Measurements from ENCODE around the gene ALKBH6.
A peak's percentile ranks its signal among the peaks of the same experiment; 100 is the strongest.
"Not testable (repeated sequence)": the region's sequence is repeated elsewhere in the genome, so short reads cannot be mapped to it uniquely, and the experiment has no call there.

The ALKBH6 gene

DNA sequence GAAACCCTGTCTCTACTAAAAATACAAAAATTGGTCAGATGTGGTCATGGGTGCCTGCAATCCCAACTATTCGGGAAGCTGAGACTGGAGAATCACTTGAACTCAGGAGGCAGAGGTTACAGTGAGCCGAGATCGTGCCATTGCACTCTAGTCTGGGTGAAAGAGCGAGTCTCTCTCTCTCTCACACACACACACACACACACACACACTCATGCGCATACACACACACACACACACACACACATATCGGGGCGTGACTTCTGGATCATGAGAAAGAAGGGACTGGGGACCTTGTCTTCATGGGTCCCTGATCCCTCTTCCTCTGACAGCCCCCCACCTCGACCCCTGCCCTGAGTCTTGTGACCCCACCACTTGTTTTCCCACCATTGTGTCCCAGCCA is 30.8 kb downstream of the ALKBH6 start:
- DNase-seq (ENCODE audit: low spot score in 2 of 2) (no peak), ATAC-seq (replicated peaks; ENCODE audit: extremely low read depth, poor library complexity, severe bottlenecking) (no peak)
- peaks cover 6% of the 10 kb centered on the region for H3K4me1 Mint-ChIP-seq
- H3K36me3 Mint-ChIP-seq (ENCODE audit: insufficient read depth), result no peaks in the 10 kb centered on the region
- H3K27ac Mint-ChIP-seq (ENCODE audit: low read depth), result no peak overlapping the region
- H3K9me3 Mint-ChIP-seq, result no peaks in the 10 kb centered on the region
- H3K27me3 Mint-ChIP-seq, result peaks cover 69% of the 10 kb centered on the region
- no peak overlapping the region for H3K4me3 Mint-ChIP-seq

GRCh38 chr19:35980997-35981396 is 33.0 kb downstream of the ALKBH6 start:
- H3K9me3 Mint-ChIP-seq; H3K36me3 Mint-ChIP-seq (ENCODE audit: insufficient read depth); ATAC-seq (replicated peaks; ENCODE audit: extremely low read depth, poor library complexity, severe bottlenecking); H3K4me1 Mint-ChIP-seq; DNase-seq (ENCODE audit: low spot score in 2 of 2); H3K4me3 Mint-ChIP-seq; H3K27ac Mint-ChIP-seq (ENCODE audit: low read depth): not testable (repeated sequence)
- peaks cover 51% of the 10 kb centered on the region for H3K27me3 Mint-ChIP-seq

GRCh38 chr19:35978832-35979365 is 35.1 kb downstream of the ALKBH6 start:
- ATAC-seq (replicated peaks; ENCODE audit: extremely low read depth, poor library complexity, severe bottlenecking), result no peak
- H3K27ac Mint-ChIP-seq (ENCODE audit: low read depth), result no peak overlapping the region
- H3K4me1 Mint-ChIP-seq, result no peaks in the 10 kb centered on the region
- peaks cover 39% of the 10 kb centered on the region for H3K27me3 Mint-ChIP-seq
- DNase-seq (ENCODE audit: low spot score in 2 of 2), result no peak
- H3K9me3 Mint-ChIP-seq, result no peaks in the 10 kb centered on the region
- H3K36me3 Mint-ChIP-seq (ENCODE audit: insufficient read depth), result no peaks in the 10 kb centered on the region
- H3K4me3 Mint-ChIP-seq, result no peak overlapping the region

DNA sequence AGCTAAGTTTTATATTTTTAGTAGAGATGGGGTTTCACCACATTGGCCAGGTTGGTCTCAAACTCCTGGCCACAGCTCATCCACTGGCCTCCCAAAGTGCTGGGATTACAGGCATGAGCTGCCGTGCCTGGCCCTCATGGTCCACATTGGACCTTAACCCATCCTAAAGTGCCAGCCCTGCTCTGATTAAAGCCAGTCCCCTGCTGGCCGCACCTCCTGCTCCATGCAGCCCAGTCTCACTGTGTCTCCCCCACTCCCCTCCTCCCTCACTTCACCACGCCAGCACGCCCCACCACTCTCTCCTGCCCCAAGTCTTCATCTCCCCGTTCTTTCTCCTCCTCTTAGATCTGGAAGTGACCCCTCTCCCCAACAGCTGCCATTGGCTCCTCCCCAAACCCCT is 35.7 kb downstream of the ALKBH6 start:
- Mint-ChIP-seq H3K4me3 (no peak overlapping the region), H3K27me3 (peaks cover 32% of the 10 kb centered on the region), H3K9me3 (no peaks in the 10 kb centered on the region), H3K36me3 (ENCODE audit: insufficient read depth) (no peaks in the 10 kb centered on the region), H3K27ac (ENCODE audit: low read depth) (no peak overlapping the region), H3K4me1 (no peaks in the 10 kb centered on the region)
- DNase-seq (ENCODE audit: low spot score in 2 of 2), result no peak
- ATAC-seq (replicated peaks; ENCODE audit: extremely low read depth, poor library complexity, severe bottlenecking), result no peak

GRCh38 chr19:35977446-35978222 is 36.4 kb downstream of the ALKBH6 start:
- H3K4me1 Mint-ChIP-seq, result no peaks in the 10 kb centered on the region
- no peaks in the 10 kb centered on the region for H3K36me3 Mint-ChIP-seq (ENCODE audit: insufficient read depth)
- no peak for DNase-seq (ENCODE audit: low spot score in 2 of 2)
- H3K27me3 Mint-ChIP-seq, result peaks cover 30% of the 10 kb centered on the region
- ATAC-seq (replicated peaks; ENCODE audit: extremely low read depth, poor library complexity, severe bottlenecking), result no peak
- no peak overlapping the region for H3K4me3 Mint-ChIP-seq
- no peaks in the 10 kb centered on the region for H3K9me3 Mint-ChIP-seq
- no peak overlapping the region for H3K27ac Mint-ChIP-seq (ENCODE audit: low read depth)

DNA sequence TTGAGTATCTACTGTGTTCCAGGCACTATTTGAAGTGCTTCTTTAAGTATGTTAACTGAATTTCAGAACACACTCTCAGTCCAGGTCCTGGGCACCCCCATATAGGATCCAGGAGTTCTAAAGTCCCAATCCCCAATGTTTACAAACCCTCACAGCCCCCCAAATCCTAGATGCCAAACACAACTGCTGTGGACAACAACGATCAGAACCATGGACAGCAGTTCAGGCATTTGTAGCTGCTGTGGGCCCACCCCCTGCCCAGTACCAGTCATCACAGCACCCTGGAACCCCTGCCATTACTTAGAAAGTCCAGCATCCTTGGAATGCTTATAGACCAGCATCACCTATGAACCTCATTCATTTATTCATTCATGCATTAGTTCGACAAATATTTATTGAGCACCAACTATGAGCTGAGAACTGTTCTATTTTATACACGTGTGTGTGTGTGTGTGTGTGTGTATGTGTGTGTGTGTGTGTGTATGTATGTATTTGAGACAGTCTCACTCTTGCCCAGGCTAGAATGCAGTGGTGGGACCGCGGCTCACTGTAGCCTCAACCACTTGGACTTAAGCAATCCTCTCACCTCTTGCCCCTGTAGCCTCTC is 38.3 kb downstream of the ALKBH6 start:
- H3K9me3 Mint-ChIP-seq, result no peaks in the 10 kb centered on the region
- ATAC-seq (replicated peaks; ENCODE audit: extremely low read depth, poor library complexity, severe bottlenecking), result no peak
- no peak overlapping the region for H3K4me3 Mint-ChIP-seq
- no peak for DNase-seq (ENCODE audit: low spot score in 2 of 2)
- H3K27me3 Mint-ChIP-seq, result peaks cover 21% of the 10 kb centered on the region
- no peaks in the 10 kb centered on the region for H3K4me1 Mint-ChIP-seq
- H3K36me3 Mint-ChIP-seq (ENCODE audit: insufficient read depth), result no peaks in the 10 kb centered on the region
- no peak overlapping the region for H3K27ac Mint-ChIP-seq (ENCODE audit: low read depth)

DNA sequence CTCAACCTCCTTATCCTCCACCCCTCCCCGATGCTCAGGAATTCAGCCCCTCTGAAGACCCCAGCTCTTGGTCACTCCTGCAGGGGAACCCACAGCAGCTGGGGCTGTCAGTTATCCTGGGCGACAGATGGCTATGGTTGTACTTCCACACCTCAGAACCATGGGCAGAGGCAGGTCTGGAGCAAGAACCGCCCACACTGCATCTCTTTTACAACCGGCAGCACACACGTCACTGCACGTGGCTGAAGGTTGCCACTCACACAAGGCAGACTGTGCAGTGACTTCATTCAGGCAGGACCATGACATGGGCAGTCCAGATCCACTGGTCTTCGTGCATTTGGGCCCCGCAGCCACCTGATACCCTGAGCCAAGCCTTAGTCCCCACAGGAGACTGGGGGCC is 40.5 kb downstream of the ALKBH6 start:
- DNase-seq (ENCODE audit: low spot score in 2 of 2) (no peak), ATAC-seq (replicated peaks; ENCODE audit: extremely low read depth, poor library complexity, severe bottlenecking) (no peak)
- no peak overlapping the region for H3K27ac Mint-ChIP-seq (ENCODE audit: low read depth)
- H3K4me3 Mint-ChIP-seq, result no peak overlapping the region
- peaks cover 9% of the 10 kb centered on the region for H3K27me3 Mint-ChIP-seq
- H3K36me3 Mint-ChIP-seq (ENCODE audit: insufficient read depth), result no peaks in the 10 kb centered on the region
- H3K9me3 Mint-ChIP-seq, result no peaks in the 10 kb centered on the region
- H3K4me1 Mint-ChIP-seq, result peaks cover 8% of the 10 kb centered on the region

GRCh38 chr19:35966771-35967170 is 47.2 kb downstream of the ALKBH6 start:
- DNase-seq (ENCODE audit: low spot score in 2 of 2) (no peak), ATAC-seq (replicated peaks; ENCODE audit: extremely low read depth, poor library complexity, severe bottlenecking) (peak; percentile 62)
- H3K27ac Mint-ChIP-seq (ENCODE audit: low read depth), result no peak overlapping the region
- no peaks in the 10 kb centered on the region for H3K36me3 Mint-ChIP-seq (ENCODE audit: insufficient read depth)
- H3K27me3 Mint-ChIP-seq, result no peaks in the 10 kb centered on the region
- H3K4me1 Mint-ChIP-seq, result peaks cover 29% of the 10 kb centered on the region
- no peak overlapping the region for H3K4me3 Mint-ChIP-seq
- H3K9me3 Mint-ChIP-seq, result no peaks in the 10 kb centered on the region

DNA sequence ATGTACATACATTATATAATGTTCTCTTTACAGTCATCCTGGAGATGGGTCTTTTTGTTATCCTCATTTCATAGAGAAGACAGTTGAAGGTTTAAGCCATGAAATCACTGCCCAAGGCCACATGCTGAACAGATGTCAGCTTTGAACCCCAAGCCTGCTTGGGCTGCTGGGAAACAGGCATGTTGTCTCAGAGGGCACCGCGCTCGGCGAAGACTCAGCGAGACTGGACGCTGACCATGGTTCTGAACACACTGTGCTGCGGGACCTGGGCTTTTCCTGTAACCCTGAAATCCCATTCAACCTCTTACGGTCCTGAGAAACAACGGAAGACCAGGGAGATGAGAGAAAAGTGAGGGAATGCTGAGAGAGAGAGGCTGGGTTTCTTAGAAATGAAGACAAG is 50.5 kb downstream of the ALKBH6 start:
- Mint-ChIP-seq H3K27me3 (no peaks in the 10 kb centered on the region), H3K9me3 (no peaks in the 10 kb centered on the region), H3K4me1 (peaks cover 34% of the 10 kb centered on the region), H3K27ac (ENCODE audit: low read depth) (no peak overlapping the region), H3K36me3 (ENCODE audit: insufficient read depth) (no peaks in the 10 kb centered on the region), H3K4me3 (no peak overlapping the region)
- no peak for ATAC-seq (replicated peaks; ENCODE audit: extremely low read depth, poor library complexity, severe bottlenecking)
- no peak for DNase-seq (ENCODE audit: low spot score in 2 of 2)

DNA sequence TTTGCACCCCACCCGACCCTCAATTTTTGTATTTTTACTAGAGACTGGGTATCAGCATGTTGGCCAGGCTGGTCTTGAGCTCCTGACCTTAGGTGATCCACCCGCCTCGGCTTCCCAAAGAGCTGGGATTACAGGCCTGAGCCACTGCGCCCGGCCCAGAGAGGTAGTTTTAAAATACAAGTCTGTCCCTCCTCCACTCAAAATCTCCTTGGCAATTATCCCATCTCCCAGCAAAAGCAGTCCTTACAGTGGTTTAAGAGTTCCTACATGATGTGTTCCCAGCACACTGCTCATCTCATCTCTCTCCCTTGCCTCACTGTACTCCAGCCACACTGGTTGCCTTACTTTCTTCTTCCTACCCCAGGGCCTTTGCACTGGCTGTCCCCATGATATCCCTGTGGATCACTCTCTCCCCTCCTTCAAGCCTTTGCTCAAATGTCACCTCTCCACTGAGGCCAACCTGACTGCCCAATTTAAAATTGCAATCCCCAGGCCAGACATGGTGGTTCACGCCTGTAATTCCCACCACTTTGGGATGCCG is 53.5 kb downstream of the ALKBH6 start:
- Mint-ChIP-seq H3K4me3 (peak overlapping the region; percentile 54), H3K9me3 (no peaks in the 10 kb centered on the region), H3K4me1 (peaks cover 25% of the 10 kb centered on the region), H3K27me3 (no peaks in the 10 kb centered on the region), H3K36me3 (ENCODE audit: insufficient read depth) (peaks cover 2% of the 10 kb centered on the region), H3K27ac (ENCODE audit: low read depth) (no peak overlapping the region)
- no peak for DNase-seq (ENCODE audit: low spot score in 2 of 2)
- ATAC-seq (replicated peaks; ENCODE audit: extremely low read depth, poor library complexity, severe bottlenecking), result no peak

DNA sequence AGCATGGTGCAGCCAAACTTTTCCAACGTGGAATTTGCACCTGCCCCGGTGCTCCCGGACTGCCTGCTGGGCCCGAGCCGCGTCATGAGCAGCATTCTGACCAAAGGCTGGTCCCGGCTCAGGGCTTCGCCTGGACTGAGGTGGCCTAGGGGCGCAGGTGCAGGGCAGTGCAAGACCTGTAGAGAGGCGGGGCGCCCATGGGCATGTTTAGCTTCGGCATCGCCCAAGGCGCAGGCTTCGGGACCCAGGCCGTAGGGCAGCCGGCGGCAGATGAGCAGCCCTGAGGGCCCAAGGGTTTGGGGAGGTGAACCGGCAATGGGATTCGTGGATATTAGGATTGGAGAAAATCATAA is 54.1 kb downstream of the ALKBH6 start:
- no peaks in the 10 kb centered on the region for H3K27me3 Mint-ChIP-seq
- H3K4me3 Mint-ChIP-seq, result peak overlapping the region; percentile 77
- no peak overlapping the region for H3K27ac Mint-ChIP-seq (ENCODE audit: low read depth)
- no peak for ATAC-seq (replicated peaks; ENCODE audit: extremely low read depth, poor library complexity, severe bottlenecking)
- peaks cover 2% of the 10 kb centered on the region for H3K36me3 Mint-ChIP-seq (ENCODE audit: insufficient read depth)
- no peak for DNase-seq (ENCODE audit: low spot score in 2 of 2)
- no peaks in the 10 kb centered on the region for H3K9me3 Mint-ChIP-seq
- H3K4me1 Mint-ChIP-seq, result peaks cover 29% of the 10 kb centered on the region

Data from central memory CD8-positive, alpha-beta T cell (primary cell).